HCT116 (cell line): Measurements from ENCODE around the gene GPI.

Experiments
- POLR2A ChIP-seq: IDR thresholded peaks from 2 replicates; pipeline ENCODE4 v1.7.0; 2011; ENCODE audit warnings: borderline replicate concordance; ENCODE audit not compliant: insufficient read depth, insufficient read length; ENCODE audit errors: extremely low read depth
- POLR2AphosphoS5 ChIP-seq: IDR thresholded peaks from 2 replicates; pipeline ENCODE4 v1.6.1; 2011; ENCODE audit warnings: mild to moderate bottlenecking, low read depth, low read length, moderate library complexity
- SRF ChIP-seq: IDR thresholded peaks from 2 replicates; pipeline ENCODE4 v1.6.1; 2012; ENCODE audit warnings: low read depth

DNA sequence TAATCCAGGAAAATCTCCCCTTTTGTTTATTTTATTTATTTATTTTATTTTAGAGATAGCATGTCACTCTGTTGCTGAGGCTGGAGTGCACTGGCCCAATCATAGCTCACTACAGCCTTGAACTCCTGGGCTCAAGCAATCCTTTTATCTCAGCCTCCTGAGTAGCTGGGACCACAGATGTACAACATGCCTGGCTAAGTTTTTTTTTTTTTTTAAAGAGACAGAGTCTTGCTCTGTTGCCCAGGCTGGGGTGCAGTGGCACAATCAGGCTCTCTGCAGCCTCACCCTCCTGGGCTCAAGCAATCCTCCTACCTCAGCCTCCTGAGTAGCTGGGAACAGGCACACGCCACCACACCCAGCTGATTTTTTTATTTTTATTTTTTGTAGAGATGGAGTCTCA lies 32.9 kb downstream of the GPI start:
- TF ChIP-seq POLR2AphosphoS5 (no peak), SRF (no peak), POLR2A (no peak)
